Liver (tissue), 3 donors: Measurements from ENCODE around the gene SCGB1D4.

Experiments used
- ATF3 ChIP-seq: IDR thresholded peaks from 2 replicates; pipeline ENCODE4 v1.6.1; 2016; ENCODE audit warnings: antibody characterized with exemption
- CTCF ChIP-seq: fragments of 150-350 bp; IDR thresholded peaks from 2 replicates; pipeline ENCODE4 v1.5.1; 2017; ENCODE audit warnings: improper control_type of control experiment, low read depth, low read length; ENCODE audit not compliant: missing input control
- FOXA1 ChIP-seq: IDR thresholded peaks from 2 replicates; pipeline ENCODE4 v1.6.1; 2016; ENCODE audit warnings: antibody characterized with exemption
- GABPA ChIP-seq, 2 donors: IDR thresholded peaks in 1 of 2; conservative IDR thresholded peaks in 1 of 2; 2 replicates each; pipeline ENCODE4 v1.6.1; 2016; ENCODE audit warnings: antibody characterized with exemption in 2 of 2, mild to moderate bottlenecking in 1 of 2, moderate library complexity in 1 of 2
- HNF4G ChIP-seq: IDR thresholded peaks from 2 replicates; pipeline ENCODE4 v1.6.1; 2016; ENCODE audit warnings: antibody characterized with exemption
- JUND ChIP-seq, 2 donors: IDR thresholded peaks; 2 replicates each; pipeline ENCODE4 v1.6.1; 2016; ENCODE audit warnings: antibody characterized with exemption in 2 of 2
- MAX ChIP-seq: IDR thresholded peaks from 2 replicates; pipeline ENCODE4 v1.6.1; 2016; ENCODE audit warnings: antibody characterized with exemption
- RAD21 ChIP-seq, 2 donors: IDR thresholded peaks; 2 replicates each; pipeline ENCODE4 v1.6.1; 2016; ENCODE audit warnings: antibody characterized with exemption in 2 of 2, mild to moderate bottlenecking in 2 of 2
- REST ChIP-seq: IDR thresholded peaks from 2 replicates; pipeline ENCODE4 v1.6.1; 2016; ENCODE audit warnings: antibody characterized with exemption, mild to moderate bottlenecking
- RXRA ChIP-seq, 2 donors: IDR thresholded peaks; 2 replicates each; pipeline ENCODE4 v1.6.1; 2017 to 2018; ENCODE audit warnings: antibody characterized with exemption in 2 of 2, mild to moderate bottlenecking in 1 of 2
- SP1 ChIP-seq: IDR thresholded peaks from 2 replicates; pipeline ENCODE4 v1.6.1; 2018; ENCODE audit warnings: antibody characterized with exemption, mild to moderate bottlenecking
- TAF1 ChIP-seq: conservative IDR thresholded peaks from 2 replicates; pipeline ENCODE4 v1.6.1; 2016; ENCODE audit warnings: antibody characterized with exemption, mild to moderate bottlenecking
- YY1 ChIP-seq: IDR thresholded peaks from 2 replicates; pipeline ENCODE4 v1.6.1; 2016; ENCODE audit warnings: antibody characterized with exemption, mild to moderate bottlenecking
- ZBTB33 ChIP-seq: IDR thresholded peaks from 2 replicates; pipeline ENCODE4 v1.6.1; 2016; ENCODE audit warnings: antibody characterized with exemption
- donor health status: healthy.
- donor health status: healthy.

- TF ChIP-seq REST (no peak), CTCF (no peak), MAX (no peak), GABPA (IDR thresholded peaks at IDR 0.05 in 1 of 2, conservative IDR thresholded peaks at IDR 0.05 in 1 of 2) (no peak), RAD21 (IDR thresholded peaks at IDR 0.05) (no peak), SP1 (no peak), ZBTB33 (no peak), RXRA (IDR thresholded peaks at IDR 0.05) (no peak), TAF1 (no peak), ATF3 (no peak), JUND (IDR thresholded peaks at IDR 0.05) (no peak), YY1 (no peak), HNF4G (no peak), FOXA1 (no peak)
Observed at GRCh38 chr11:62341588-62341987, 42.7 kb upstream of the SCGB1D4 start.
